HTR-8/SVneo (cell line): ENCODE measurements around the gene CABP1.
A peak's percentile ranks its signal among the peaks of the same experiment; 100 is the strongest.
"Not testable (repeated sequence)": the region's sequence is repeated elsewhere in the genome, so short reads cannot be mapped to it uniquely, and the experiment has no call there.

Experiments used
- DNase-seq: peaks from one replicate; pipeline ENCODE4 v3.0.0; 2011; ENCODE audit warnings: low spot score, mixed read lengths; ENCODE audit not compliant: insufficient read length
- FAIRE-seq: peaks from 2 replicates; lab custom pipeline; 2011; peaks lifted over from hg19 to GRCh38; lab: Jason Lieb, UNC

The CABP1 gene

GRCh38 chr12:120639771-120640721 is at the start of gene CABP1:
CABP1 (plus strand) TSS chr12:120640626; CDS start chr12:120640686, 60 bp downstream.
- FAIRE-seq (no peak), DNase-seq (peak; percentile 54)

- DNase-seq = no peak
- FAIRE-seq = no peak
Measured at GRCh38 chr12:120590741-120591407, 49.6 kb upstream of the CABP1 start.

GRCh38 chr12:120592121-120593049 is 48.0 kb upstream of the CABP1 start:
- FAIRE-seq = no peak

GRCh38 chr12:120596901-120597300 is 43.5 kb upstream of the CABP1 start:
- DNase-seq = no peak
- FAIRE-seq = no peak

More at GRCh38 chr12:120592121-120593049, 48.0 kb upstream of the CABP1 start:
- no peak for DNase-seq

GRCh38 chr12:120597861-120598260 is 42.6 kb upstream of the CABP1 start:
- DNase-seq = no peak
- no peak for FAIRE-seq

- FAIRE-seq = no peak
- peak; percentile 54 for DNase-seq
Measured at GRCh38 chr12:120598674-120599463, 41.6 kb upstream of the CABP1 start.

- FAIRE-seq (no peak), DNase-seq (no peak)
Measured at GRCh38 chr12:120599672-120600552, 40.5 kb upstream of the CABP1 start.

- DNase-seq, FAIRE-seq: not testable (repeated sequence)
Measured at GRCh38 chr12:120602416-120602815, 38.0 kb upstream of the CABP1 start.

GRCh38 chr12:120610560-120610959 is 29.9 kb upstream of the CABP1 start:
- no peak for FAIRE-seq
- DNase-seq = no peak

GRCh38 chr12:120611534-120611933 is 28.9 kb upstream of the CABP1 start:
- not testable (repeated sequence) for FAIRE-seq

GRCh38 chr12:120614848-120615247 is 25.6 kb upstream of the CABP1 start:
- FAIRE-seq (no peak), DNase-seq (no peak)

More at GRCh38 chr12:120611534-120611933, 28.9 kb upstream of the CABP1 start:
- DNase-seq = not testable (repeated sequence)

- not testable (repeated sequence) for FAIRE-seq, DNase-seq
Measured at GRCh38 chr12:120617193-120617592, 23.2 kb upstream of the CABP1 start.

- DNase-seq = not testable (repeated sequence)
Measured at GRCh38 chr12:120617767-120618166, 22.7 kb upstream of the CABP1 start.

GRCh38 chr12:120618954-120619615 is 21.3 kb upstream of the CABP1 start:
- no peak for DNase-seq
- FAIRE-seq = no peak

More at GRCh38 chr12:120617767-120618166, 22.7 kb upstream of the CABP1 start:
- FAIRE-seq = not testable (repeated sequence)

GRCh38 chr12:120620624-120621023 is 19.8 kb upstream of the CABP1 start:
- DNase-seq = no peak
- no peak for FAIRE-seq

- FAIRE-seq (no peak), DNase-seq (no peak)
Measured at GRCh38 chr12:120625557-120626419, 14.6 kb upstream of the CABP1 start.

- no peak for FAIRE-seq
- no peak for DNase-seq
Measured at GRCh38 chr12:120628919-120629318, 11.5 kb upstream of the CABP1 start.
